Omental fat pad (tissue), 4 donors: ENCODE results near the gene CRYZ. TPM values are rescaled to one million over a fixed set of nuclear protein-coding genes. Genes with fewer than 3 reads are reported as not detected.

Source experiments
- ATAC-seq: fragments of 150-250 bp; one replicate; pipeline ENCODE4 v1.9.1; 2016; ENCODE audit warnings: mild to moderate bottlenecking, moderate library complexity; ENCODE audit not compliant: low FRiP score
- DNase-seq: peaks from one replicate; pipeline ENCODE4 v3.0.0-alpha.2; 2019; ENCODE audit warnings: low spot score
- total RNA-seq, 4 donors: library from RNA; depleted of rRNA; stranded (reverse); fragments of >200 nt; gene quantifications; one replicate each; pipeline ENCODE4 v1.1.0, GENCODE V29; 2016
- TF ChIP-seq, protein P1 (sequence below), 3 donors: fragments of 450-650 bp; IDR thresholded peaks; one replicate each; pipeline ENCODE4 v1.5.1; 2016 to 2017; ENCODE audit warnings: antibody characterized with exemption in 3 of 3, mild to moderate bottlenecking in 3 of 3, moderate library complexity in 2 of 3

Gene CRYZ, protein sequence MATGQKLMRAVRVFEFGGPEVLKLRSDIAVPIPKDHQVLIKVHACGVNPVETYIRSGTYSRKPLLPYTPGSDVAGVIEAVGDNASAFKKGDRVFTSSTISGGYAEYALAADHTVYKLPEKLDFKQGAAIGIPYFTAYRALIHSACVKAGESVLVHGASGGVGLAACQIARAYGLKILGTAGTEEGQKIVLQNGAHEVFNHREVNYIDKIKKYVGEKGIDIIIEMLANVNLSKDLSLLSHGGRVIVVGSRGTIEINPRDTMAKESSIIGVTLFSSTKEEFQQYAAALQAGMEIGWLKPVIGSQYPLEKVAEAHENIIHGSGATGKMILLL
- total RNA-seq, result 10 to 100 TPM in 3 of 4 donors, 1 to 10 TPM in 1; 9.1 to 33.2 (median 22.6) TPM

DNA sequence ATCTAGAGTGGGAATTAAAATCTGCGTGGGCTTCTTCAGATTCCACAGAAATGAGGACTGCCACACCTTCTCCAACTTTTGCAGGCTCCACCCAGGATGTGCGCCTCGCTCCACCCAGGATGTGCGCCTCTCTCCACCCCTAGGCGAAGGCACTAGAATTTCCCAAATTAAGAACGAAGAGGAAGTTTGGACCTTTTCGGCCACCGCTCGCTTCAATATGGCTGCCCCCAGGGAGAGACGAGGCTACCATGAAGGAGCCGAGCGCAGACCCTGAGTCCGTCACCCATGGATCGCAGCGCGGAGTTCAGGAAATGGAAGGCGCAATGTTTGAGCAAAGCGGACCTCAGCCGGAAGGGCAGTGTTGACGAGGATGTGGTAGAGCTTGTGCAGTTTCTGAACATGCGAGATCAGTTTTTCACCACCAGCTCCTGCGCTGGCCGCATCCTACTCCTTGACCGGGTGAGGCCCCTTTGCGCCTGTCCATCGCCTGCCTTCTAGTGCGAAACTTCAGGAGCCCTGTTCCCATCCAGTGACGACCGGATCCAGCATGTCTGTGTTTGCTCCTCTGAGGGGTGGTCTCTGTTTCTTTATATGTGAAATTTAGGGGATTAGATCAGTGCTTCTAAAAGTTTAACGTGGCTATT is at the start of gene CRYZ, which contains the start of gene TYW3:
TSS of gene CRYZ (minus strand) at position 91 of the 644 bp plus-strand sequence. CDS start 8,229 bp downstream, outside the sequence.
TSS of gene TYW3 (plus strand) at position 193 of the 644 bp plus-strand sequence. CDS start at position 286, 93 bp downstream.
- DNase-seq (peak; percentile 83), ATAC-seq (peak; percentile 96)
- TF ChIP-seq, protein P1, sequence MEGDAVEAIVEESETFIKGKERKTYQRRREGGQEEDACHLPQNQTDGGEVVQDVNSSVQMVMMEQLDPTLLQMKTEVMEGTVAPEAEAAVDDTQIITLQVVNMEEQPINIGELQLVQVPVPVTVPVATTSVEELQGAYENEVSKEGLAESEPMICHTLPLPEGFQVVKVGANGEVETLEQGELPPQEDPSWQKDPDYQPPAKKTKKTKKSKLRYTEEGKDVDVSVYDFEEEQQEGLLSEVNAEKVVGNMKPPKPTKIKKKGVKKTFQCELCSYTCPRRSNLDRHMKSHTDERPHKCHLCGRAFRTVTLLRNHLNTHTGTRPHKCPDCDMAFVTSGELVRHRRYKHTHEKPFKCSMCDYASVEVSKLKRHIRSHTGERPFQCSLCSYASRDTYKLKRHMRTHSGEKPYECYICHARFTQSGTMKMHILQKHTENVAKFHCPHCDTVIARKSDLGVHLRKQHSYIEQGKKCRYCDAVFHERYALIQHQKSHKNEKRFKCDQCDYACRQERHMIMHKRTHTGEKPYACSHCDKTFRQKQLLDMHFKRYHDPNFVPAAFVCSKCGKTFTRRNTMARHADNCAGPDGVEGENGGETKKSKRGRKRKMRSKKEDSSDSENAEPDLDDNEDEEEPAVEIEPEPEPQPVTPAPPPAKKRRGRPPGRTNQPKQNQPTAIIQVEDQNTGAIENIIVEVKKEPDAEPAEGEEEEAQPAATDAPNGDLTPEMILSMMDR (IDR thresholded peaks at IDR 0.05), result no peak

DNA sequence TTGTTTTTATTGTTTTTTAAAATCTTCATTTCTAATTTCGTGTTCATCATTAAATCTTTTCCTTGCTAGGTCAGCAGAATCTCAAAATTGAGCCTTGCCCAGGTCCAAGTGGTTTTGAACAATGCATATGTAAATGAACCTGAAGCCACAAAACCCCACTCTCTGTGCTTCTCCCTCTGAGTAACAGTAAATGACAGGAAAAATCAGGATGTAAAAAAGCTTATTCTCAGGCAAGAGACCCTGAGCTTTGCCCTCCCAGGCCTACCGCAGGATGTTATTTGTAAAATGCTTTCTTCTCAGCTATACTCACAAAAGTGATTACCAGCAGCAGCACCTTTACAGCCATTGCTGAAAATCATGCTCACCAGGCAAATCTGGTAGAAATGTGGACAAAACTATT is 47.7 kb upstream of the CRYZ start:
- DNase-seq (no peak), ATAC-seq (no peak)
- TF ChIP-seq, protein P1 (IDR thresholded peaks at IDR 0.05), result no peak

DNA sequence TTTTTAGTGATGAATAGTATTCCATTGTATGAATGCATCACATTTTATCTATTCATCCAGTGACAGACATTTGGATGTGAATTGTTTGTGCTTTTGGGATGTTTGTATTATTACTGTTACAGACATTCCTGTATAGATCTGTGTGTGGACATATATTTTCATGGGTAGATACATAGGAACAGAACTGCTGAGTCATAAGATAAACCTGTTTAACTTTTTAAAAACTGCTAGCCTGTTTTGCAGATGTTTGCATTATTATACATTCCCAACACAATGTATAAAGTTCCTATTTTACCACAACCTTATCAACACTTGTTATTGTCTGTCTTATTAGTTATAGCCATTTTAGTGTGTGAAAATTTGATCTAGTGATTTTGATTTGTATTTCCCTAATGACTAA is 46.9 kb upstream of the CRYZ start:
- TF ChIP-seq, protein P1 (IDR thresholded peaks at IDR 0.05), result no peak
- ATAC-seq, result no peak

DNA sequence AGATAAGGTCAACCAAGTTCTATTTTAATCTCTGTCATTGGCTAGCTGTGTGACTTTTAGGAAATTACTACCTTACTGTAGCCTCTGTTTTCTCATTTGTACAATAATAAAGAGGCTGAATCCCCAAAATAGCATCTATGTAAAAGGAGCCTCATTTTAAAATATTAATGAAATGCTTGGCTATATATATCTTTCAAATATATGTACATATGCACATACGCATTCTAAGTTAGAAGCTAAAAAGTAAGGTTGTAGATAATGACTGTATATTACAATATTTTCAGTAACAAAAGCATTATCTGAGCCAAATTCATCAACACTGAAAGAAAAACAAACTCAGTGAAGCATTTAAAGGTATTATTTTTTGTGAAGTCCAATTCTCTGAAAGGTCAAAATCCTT is 44.7 kb upstream of the CRYZ start:
- ATAC-seq (no peak), DNase-seq (no peak)
- TF ChIP-seq, protein P1 (IDR thresholded peaks at IDR 0.05), result no peak

More for the DNA sequence above, 46.9 kb upstream of the CRYZ start:
- DNase-seq, result no peak

DNA sequence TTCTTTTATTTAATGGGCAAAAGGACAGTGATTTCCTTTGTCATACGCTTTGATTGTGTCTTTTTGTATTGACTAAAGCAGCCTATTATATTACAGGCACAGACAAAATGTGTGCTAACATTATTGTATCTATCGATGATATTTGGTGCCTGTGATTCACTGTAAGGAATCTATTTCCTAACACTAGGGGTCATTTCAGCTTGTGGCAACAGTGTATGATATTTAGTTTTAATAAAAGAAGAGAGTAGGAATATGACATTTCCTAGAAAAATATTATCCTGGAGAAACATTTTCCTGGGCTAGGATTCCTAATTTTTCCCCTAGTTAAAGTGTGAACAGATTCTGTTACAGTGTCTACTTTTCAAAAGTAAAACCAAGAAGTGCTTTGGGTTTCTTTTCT is 42.9 kb upstream of the CRYZ start:
- DNase-seq (no peak), ATAC-seq (no peak)
- TF ChIP-seq, protein P1 (IDR thresholded peaks at IDR 0.05), result no peak

DNA sequence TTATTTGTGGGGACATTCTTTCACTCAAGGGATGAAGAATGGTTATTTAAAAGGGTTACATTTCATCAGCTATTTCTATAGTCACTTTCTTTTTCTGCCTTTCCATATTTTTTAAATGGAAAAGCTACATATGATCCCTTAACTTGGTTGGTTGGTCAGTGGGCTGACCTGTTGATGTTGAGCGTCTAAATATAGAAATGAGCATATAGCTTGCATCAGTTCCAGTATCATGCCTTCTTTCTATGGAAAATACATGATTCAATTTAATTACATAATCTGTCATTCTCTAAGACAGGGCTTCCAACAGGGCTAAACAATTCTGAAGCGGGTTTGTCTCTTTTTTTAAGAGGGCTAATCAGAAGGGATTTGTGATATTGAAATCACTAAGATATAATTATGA is 40.7 kb upstream of the CRYZ start:
- TF ChIP-seq, protein P1 (IDR thresholded peaks at IDR 0.05), result no peak
- no peak for DNase-seq
- no peak for ATAC-seq
